Measurements from ENCODE around the gene NBPF1.
"Not testable (repeated sequence)": the region's sequence is repeated elsewhere in the genome, so short reads cannot be mapped to it uniquely, and the experiment has no call there.

DNA sequence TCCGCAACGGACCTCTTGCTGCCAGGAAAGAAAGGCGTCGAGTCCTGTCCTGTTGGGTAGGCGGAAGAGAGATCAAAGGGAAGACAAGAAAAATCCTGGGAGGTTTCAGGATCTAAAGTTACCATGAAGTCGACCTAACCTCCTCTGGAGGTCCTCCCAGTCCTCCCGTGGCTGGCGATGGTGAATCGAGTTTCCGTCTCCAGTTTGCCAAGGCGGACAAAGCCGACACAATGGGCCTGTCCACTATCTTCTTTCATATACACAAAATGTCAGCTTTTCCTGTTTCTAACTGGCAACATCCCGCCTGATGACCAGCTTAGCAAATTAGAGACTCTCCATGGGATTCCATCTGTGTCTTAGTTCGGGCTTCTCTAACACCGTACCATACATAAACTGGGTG is 76.6 kb downstream of the NBPF1 start:
- TF ChIP-seq, protein P1, sequence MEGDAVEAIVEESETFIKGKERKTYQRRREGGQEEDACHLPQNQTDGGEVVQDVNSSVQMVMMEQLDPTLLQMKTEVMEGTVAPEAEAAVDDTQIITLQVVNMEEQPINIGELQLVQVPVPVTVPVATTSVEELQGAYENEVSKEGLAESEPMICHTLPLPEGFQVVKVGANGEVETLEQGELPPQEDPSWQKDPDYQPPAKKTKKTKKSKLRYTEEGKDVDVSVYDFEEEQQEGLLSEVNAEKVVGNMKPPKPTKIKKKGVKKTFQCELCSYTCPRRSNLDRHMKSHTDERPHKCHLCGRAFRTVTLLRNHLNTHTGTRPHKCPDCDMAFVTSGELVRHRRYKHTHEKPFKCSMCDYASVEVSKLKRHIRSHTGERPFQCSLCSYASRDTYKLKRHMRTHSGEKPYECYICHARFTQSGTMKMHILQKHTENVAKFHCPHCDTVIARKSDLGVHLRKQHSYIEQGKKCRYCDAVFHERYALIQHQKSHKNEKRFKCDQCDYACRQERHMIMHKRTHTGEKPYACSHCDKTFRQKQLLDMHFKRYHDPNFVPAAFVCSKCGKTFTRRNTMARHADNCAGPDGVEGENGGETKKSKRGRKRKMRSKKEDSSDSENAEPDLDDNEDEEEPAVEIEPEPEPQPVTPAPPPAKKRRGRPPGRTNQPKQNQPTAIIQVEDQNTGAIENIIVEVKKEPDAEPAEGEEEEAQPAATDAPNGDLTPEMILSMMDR (conservative IDR thresholded peaks at IDR 0.05; ENCODE audit: low read length): not testable (repeated sequence)
- TF ChIP-seq EZH2phosphoT487 (IDR thresholded peaks at IDR 0.05; ENCODE audit: borderline replicate concordance, low read depth, low read length): not testable (repeated sequence)

All from OCI-LY7 (cell line).